ENCODE data around the gene SH3PXD2A.

DNA sequence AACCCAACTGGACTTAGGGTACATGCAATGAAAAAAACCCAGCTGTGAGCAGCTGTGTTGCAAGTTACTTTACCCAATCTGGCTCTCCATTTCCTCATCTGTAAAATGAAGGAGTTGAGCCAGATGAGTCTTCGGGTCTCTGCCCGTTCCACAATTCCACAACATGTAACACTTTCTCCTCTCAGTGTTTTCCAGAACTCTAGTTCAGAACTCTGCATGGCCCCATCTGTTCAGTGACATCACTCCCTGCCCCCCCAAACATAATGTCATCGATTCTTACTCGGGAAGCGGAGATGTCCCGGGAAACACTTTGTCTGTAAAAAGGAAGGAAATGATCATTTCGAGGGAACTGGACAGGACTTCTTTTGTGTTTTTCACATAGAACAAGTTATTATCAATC is 2.5 kb downstream of the SH3PXD2A start:
- no peak for TF ChIP-seq ZFP3 (tag by site-specific recombination; IDR thresholded peaks at IDR 0.05; ENCODE audit: low read depth)
- TF ChIP-seq, protein P1, sequence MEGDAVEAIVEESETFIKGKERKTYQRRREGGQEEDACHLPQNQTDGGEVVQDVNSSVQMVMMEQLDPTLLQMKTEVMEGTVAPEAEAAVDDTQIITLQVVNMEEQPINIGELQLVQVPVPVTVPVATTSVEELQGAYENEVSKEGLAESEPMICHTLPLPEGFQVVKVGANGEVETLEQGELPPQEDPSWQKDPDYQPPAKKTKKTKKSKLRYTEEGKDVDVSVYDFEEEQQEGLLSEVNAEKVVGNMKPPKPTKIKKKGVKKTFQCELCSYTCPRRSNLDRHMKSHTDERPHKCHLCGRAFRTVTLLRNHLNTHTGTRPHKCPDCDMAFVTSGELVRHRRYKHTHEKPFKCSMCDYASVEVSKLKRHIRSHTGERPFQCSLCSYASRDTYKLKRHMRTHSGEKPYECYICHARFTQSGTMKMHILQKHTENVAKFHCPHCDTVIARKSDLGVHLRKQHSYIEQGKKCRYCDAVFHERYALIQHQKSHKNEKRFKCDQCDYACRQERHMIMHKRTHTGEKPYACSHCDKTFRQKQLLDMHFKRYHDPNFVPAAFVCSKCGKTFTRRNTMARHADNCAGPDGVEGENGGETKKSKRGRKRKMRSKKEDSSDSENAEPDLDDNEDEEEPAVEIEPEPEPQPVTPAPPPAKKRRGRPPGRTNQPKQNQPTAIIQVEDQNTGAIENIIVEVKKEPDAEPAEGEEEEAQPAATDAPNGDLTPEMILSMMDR (tag by site-specific recombination; IDR thresholded peaks at IDR 0.05) = no peak
- no peak for TF ChIP-seq ZNF626 (tag by site-specific recombination; IDR thresholded peaks at IDR 0.05)
- no peak for TF ChIP-seq ZNF311 (tag by site-specific recombination; IDR thresholded peaks at IDR 0.05; ENCODE audit: borderline replicate concordance)
